Fibroblast of skin of abdomen (primary cell): ENCODE results near the gene CSH1.
"Not testable (repeated sequence)": the region's sequence is repeated elsewhere in the genome, so short reads cannot be mapped to it uniquely, and the experiment has no call there.

Experiments used
- DNase-seq: peaks from one replicate; pipeline ENCODE4 v3.0.0-alpha.2; 2013

The CSH1 gene

DNA sequence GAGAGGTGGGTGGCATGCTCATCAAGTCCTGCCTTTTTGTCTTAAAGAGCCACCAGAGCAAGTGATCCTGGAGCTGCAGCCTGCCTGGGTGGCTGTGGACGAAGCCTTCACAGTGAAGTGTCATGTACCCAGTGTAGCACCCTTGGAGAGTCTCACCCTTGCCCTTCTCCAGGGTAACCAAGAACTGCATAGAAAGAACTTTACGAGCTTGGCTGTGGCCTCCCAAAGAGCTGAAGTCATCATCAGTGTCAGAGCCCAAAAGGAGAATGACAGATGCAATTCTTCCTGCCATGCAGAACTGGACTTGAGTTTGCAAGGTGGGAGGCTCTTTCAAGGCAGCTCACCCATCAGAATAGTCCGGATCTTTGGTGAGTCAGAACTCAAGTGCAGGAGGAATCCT is 37.1 kb downstream of the CSH1 start:
- DNase-seq = no peak

DNA sequence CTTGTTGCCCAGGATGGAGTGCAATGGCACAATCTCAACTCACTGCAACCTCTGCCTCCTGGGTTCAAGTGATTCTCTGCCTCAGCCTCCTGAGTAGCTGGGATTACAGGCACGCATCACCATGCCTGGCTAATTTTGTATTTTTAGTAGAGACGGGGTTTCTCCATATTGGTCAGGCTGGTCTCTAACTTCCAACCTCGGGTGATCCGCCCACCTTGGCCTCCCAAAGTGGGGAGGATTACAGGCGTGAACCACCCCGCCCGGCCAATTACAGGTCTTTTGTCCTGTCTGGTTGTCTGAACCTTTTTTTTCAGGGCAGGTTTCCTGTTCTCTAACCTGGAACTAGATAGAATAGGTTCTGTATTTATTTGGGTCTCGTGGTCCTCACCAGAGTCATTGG is 39.9 kb downstream of the CSH1 start:
- DNase-seq = not testable (repeated sequence)

DNA sequence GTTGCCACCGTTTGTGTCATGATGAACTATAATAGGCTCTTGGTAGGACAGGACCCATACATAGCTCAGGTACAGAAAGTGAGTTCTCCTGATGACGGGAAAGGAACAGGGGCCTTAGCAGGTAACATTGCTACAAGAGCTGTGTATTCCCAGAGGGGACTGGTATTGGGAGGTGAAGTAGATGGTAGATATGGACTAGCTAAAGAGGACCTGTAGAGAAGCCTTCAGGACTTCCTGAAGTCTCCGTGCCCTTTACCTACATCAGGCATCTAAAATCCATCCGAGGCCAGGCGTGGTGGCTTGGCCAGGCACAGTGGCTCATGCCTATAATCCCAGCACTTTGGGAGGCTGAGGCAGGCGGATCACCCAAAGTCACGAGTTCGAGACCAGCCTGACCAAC is 41.2 kb downstream of the CSH1 start:
- DNase-seq = no peak

DNA sequence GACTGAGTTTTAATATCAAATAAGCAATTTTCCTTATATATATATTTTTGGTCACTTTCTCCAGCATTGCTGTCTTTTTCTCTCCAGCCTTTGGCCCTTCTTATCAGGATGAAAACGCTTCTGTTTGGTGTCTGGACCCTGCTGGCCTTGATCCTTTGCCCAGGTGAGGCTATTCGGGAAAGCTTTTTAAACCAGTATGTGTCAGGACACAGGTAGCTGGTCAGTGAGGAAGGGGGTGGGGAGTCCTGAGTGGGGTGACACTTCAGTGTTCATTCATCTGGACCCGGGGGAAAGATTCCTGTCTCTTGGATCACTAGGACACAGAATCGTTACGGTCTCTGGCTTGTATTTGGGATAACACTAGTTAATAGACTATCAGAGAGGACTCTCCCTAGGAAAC is 41.7 kb downstream of the CSH1 start:
- DNase-seq = no peak

DNA sequence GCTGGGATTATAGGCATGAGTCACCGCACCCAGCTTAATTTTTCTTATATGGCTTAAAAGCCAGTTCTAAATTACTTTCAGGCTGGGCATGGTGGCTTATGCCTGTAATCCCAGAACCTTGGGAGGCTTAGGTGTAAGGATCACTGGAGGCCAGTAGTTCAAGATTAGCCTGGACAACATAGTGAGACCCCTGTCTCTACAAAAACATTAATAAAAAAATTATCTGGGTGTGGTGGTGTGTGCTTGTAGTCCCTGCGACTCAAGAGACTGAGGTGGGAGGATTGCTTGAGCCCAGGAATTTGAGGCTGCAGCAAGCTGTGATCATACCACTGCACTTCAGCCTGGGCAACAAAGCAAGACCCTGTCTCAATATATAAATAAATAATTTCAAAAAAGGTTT is 43.1 kb downstream of the CSH1 start:
- DNase-seq = no peak

DNA sequence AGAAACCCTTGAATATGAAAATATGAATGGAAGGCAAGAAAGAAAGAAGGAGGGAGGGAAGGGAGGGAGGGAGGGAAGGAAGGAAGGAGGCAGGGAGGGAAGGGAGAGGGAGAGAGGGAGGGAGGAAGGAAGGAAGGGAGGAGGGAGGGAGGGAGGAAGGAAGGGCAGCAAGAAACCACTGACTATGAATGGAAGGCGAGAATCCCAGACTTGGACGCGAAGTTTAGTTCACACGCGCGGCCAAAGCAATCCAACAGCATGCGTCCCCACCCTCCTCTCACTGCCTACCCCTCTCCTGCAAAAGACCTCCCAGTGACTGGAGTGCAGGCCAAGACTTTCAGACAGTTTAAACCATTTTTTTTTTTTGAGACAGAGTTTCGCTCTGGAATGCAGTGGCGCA is 46.0 kb downstream of the CSH1 start:
- DNase-seq = no peak

DNA sequence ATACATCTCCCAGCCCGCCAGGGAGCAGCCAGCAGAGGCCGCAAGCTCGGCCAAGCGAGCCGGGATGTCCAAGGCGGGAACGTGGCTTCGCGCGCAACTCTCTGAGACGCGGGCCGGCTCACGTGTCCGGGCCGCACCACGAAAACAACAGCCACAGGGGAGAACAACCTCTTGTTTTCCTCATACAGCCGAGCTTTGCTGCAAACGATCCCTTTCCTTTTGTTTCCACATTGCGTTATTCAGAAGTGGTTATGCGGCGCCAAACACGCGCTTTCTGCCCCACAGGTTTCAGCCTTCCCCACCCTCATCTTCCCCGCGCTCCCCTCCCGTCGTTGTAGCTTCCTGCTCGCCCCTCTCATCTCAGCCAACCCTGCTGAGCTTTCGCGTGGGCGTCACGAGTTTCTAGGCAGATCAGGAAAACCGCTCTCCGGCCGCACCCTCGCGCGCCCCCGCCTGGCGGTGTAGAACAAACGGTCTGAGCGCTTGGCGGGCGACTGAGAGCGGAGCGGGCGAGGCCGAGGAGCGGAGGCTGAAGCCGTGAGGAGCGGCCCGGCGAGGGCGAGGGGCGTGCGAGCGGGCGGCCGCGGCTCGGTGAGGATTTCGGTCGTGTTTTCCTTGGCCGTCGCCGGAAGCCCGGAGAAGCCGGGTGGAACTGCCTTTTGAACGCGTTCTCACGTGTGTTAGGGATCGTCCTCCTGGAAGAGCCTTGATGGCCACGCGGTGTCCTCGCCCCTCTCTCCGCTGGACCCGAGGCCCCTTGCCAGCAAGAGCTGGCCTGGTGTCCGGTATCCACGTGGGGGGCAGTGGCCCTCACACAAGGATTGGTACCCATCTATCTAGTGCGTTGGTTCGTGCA is 47.3 kb downstream of the CSH1 start:
- peak; percentile 91 for DNase-seq

DNA sequence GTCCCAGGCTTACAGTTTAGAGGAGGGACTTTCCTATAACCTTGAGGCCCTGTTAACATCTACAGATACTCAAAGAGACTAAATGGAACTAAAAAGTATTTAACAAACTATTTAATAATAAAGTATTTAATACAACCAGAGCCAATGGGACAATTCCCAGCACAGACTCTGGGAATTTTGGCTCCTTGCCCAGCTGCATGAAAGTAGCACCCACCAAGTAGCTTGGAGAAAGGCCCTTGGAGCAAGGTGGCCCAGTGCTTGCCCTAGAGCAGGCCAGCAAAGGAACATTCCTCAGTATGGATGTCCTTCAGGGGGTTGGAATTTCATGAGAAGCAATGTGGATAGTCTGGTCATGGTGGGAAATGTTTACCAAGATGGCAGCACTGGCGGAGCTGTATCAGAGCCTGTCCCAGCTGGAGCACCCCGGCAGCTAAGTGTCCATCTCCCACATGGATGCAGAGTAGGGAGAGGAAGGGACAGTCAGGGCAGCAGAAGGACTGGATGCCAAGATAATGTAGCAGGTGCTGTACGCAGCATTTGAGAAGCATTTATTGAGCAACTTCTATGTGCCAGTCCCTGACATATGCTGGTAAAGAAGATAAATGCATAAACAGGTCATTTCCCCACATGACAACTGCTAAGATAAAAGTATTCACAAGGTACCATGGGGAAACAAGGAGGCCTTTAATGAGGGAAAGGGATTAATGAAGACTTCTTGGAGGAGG is 48.7 kb downstream of the CSH1 start:
- DNase-seq = no peak

DNA sequence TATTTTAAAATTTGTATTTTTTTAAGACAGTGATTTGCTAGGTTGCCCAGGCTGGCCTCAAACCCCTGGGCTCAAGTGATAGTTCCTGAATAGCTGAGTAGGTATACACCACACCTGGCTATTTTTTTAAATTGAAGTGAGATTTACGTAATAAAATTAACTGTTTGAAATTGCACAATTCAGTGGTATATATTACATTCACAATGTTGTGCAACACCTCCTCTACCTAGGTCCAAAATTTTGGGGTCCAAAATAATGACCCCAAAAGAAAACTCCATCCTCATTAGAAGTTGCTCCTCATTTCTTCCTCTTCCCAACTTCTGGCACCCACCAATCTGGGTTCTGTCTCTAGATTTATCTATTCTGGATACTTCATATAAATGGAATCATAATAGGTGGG is 50.9 kb downstream of the CSH1 start:
- DNase-seq = no peak
